Prostate gland (tissue), 2 donors: ENCODE results near the gene SH2D3A.

Source experiments
- CTCF ChIP-seq, 4 experiments: fragments of 200-600 bp in 2 of 4; fragments of 450-650 bp in 2 of 4; sonication (generic) in 2 of 4; IDR thresholded peaks; 1 replicate in 3 of 4; 2 replicates in 1 of 4; pipeline ENCODE4 v1.5.1; 2016 to 2019; ENCODE audit warnings: antibody characterized with exemption in 4 of 4, mild to moderate bottlenecking in 2 of 4, moderate library complexity in 2 of 4
- POLR2A ChIP-seq: fragments of 450-650 bp; IDR thresholded peaks from one replicate; pipeline ENCODE4 v1.6.1; 2016; ENCODE audit warnings: antibody characterized with exemption, mild to moderate bottlenecking

GRCh38 chr19:6773323-6773931 is 6.2 kb upstream of the SH2D3A start:
- TF ChIP-seq CTCF (IDR thresholded peaks at IDR 0.05) (no peak), POLR2A (no peak)
